ENCODE measurements around the gene MAPK12.

MAPK12 gene

GRCh38 chr22:50261615-50262459 lies at the start of gene MAPK12:
MAPK12 (minus strand) TSS chr22:50261683; CDS start chr22:50261509, 174 bp downstream.
- DNase-seq (ENCODE audit: low spot score): no peak

GRCh38 chr22:50310949-50311444 lies 49.5 kb upstream of the MAPK12 start:
- DNase-seq (ENCODE audit: low spot score): no peak

- DNase-seq (ENCODE audit: low spot score): no peak
These were observed 48.7 kb upstream of the MAPK12 start for GRCh38 chr22:50310031-50310722.

GRCh38 chr22:50309601-50309991 lies 48.1 kb upstream of the MAPK12 start:
- no peak for DNase-seq (ENCODE audit: low spot score)

GRCh38 chr22:50308986-50309600 lies 47.6 kb upstream of the MAPK12 start:
- DNase-seq (ENCODE audit: low spot score): no peak

GRCh38 chr22:50308597-50308935 lies 47.1 kb upstream of the MAPK12 start:
- DNase-seq (ENCODE audit: low spot score): peak; percentile 61

GRCh38 chr22:50307890-50308596 lies 46.6 kb upstream of the MAPK12 start:
- DNase-seq (ENCODE audit: low spot score): no peak

- peak; percentile 90 for DNase-seq (ENCODE audit: low spot score)
These were observed 45.6 kb upstream of the MAPK12 start, which contains the start of gene PLXNB2 for GRCh38 chr22:50306753-50307749. PLXNB2 (minus strand) TSS chr22:50307646; CDS start chr22:50290584, 17,062 bp downstream.

- peak; percentile 96 for DNase-seq (ENCODE audit: low spot score)
These were observed 44.6 kb upstream of the MAPK12 start for GRCh38 chr22:50305923-50306566.

GRCh38 chr22:50305393-50305922 lies 44.0 kb upstream of the MAPK12 start:
- DNase-seq (ENCODE audit: low spot score): no peak

- no peak for DNase-seq (ENCODE audit: low spot score)
These were observed 43.3 kb upstream of the MAPK12 start for GRCh38 chr22:50304528-50305392.

- no peak for DNase-seq (ENCODE audit: low spot score)
These were observed 42.5 kb upstream of the MAPK12 start for GRCh38 chr22:50303848-50304527.

- no peak for DNase-seq (ENCODE audit: low spot score)
These were observed 42.0 kb upstream of the MAPK12 start for GRCh38 chr22:50303515-50303847.

- DNase-seq (ENCODE audit: low spot score): no peak
These were observed 41.1 kb upstream of the MAPK12 start for GRCh38 chr22:50302564-50302963.

GRCh38 chr22:50302041-50302541 lies 40.6 kb upstream of the MAPK12 start:
- no peak for DNase-seq (ENCODE audit: low spot score)

GRCh38 chr22:50301581-50301991 lies 40.1 kb upstream of the MAPK12 start:
- DNase-seq (ENCODE audit: low spot score): no peak

- DNase-seq (ENCODE audit: low spot score): no peak
These were observed 39.3 kb upstream of the MAPK12 start for GRCh38 chr22:50300620-50301257.
